ENCODE data around the gene PI4K2A. TPM values are rescaled to one million over a fixed set of nuclear protein-coding genes. Genes with fewer than 3 reads are reported as not detected.

The PI4K2A gene
- total RNA-seq, 1 experiment from 2014 or later, result 23.5 TPM

DNA sequence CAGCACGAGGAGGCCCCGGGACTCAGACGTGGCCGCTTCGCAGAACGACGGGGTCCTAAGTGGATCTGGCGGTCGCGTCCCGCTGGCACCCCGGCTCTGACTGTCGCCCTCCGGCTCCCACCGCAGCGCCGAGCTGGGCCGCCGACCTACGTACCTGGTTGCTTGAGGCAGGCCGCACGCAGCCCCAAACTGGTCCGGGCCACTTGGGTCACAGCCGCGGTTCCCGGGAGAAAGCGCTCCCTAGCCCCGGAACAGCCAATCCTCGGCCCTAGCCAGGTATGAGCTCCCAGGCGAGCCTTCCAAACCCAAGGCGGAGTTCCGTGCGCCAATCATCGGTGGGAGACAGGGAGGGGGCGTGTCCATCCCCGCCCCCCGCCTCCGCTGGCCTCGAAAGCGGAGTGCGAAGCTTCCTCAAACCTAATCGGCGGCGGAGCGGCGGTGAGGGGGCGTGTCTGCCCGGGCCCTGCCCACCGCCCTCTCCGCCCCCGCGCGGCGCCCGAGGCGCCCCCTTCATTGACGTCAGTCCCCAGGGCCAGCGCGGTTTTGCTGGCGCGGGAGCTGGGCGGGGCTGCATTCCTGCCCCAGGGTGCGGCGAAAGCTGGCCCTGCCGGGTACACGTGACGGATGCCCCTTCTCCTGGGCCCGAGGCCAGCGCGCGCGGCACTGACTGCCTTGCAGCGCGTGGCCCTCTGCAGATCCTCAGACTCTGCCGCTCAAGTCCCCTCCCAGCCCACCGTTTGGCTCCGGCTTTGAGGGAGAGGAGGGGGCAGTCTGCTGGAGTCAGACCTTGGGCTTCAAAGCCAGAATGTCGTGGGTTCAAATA, 46.7 kb downstream of the PI4K2A start, which contains the start of gene AVPI1:
TSS of gene AVPI1 (minus strand) at position 280 of the 823 bp plus-strand sequence. CDS start 7,336 bp downstream, outside the sequence.
- Mint-ChIP-seq H3K27ac (ENCODE audit: low read depth, unreplicated experiment) (peak within 1 kb of the TSS; percentile 93), H3K9me3 (ENCODE audit: unreplicated experiment) (no peaks in the 10 kb centered on the region), H3K36me3 (ENCODE audit: insufficient read depth, unreplicated experiment) (peaks cover 48% of the 10 kb centered on the region), H3K27me3 (ENCODE audit: insufficient read depth, unreplicated experiment) (no peaks in the 10 kb centered on the region), H3K4me3 (ENCODE audit: unreplicated experiment) (peak within 1 kb of the TSS; percentile 91), H3K4me1 (ENCODE audit: insufficient read depth, unreplicated experiment) (peaks cover 23% of the 10 kb centered on the region)
- DNase-seq (ENCODE audit: unreplicated experiment), result peak; percentile 99
- intact Hi-C loops (cut with micrococcal nuclease), result loop anchor here (2.0 to 5.0 kb wide), 3 partner anchors 14 to 45 kb away; partner anchors contain the start of gene PI4K2A
- ChIA-PET POLR2A (interaction anchor here (0.6 to 24.4 kb wide), 36 partner anchors 10 to 1933 kb away, joined by 3 to 915 read pairs (median 4); partner anchors contain the start of genes FRAT2, MARVELD1, PI4K2A and R3HCC1L), CTCF (interaction anchor here (0.7 to 11.1 kb wide), 18 partner anchors 10 to 115 kb away, joined by 3 to 113 read pairs (median 5); partner anchors contain the start of genes MARVELD1 and ZFYVE27)
- BruUV-seq (replicated peaks), result no TSS peak
- no peak for TF ChIP-seq CTCF (IDR thresholded peaks at IDR 0.05; ENCODE audit: unreplicated experiment)

- DNase-seq (ENCODE audit: unreplicated experiment), result peak; percentile 81
- TF ChIP-seq CTCF (IDR thresholded peaks at IDR 0.05; ENCODE audit: unreplicated experiment), result no peak
- no peaks in the 10 kb centered on the region for H3K9me3 Mint-ChIP-seq (ENCODE audit: unreplicated experiment)
- peak overlapping the region; percentile 93 for H3K27ac Mint-ChIP-seq (ENCODE audit: low read depth, unreplicated experiment)
- H3K4me1 Mint-ChIP-seq (ENCODE audit: insufficient read depth, unreplicated experiment), result peaks cover 17% of the 10 kb centered on the region
- peaks cover 39% of the 10 kb centered on the region for H3K36me3 Mint-ChIP-seq (ENCODE audit: insufficient read depth, unreplicated experiment)
- ChIA-PET POLR2A (interaction anchor here (0.6 to 24.4 kb wide), 28 partner anchors 10 to 1989 kb away, joined by 3 to 915 read pairs (median 6); partner anchors contain the start of genes ANKRD2, ENTPD7, FRAT2 and MARVELD1), CTCF (interaction anchor here (0.7 to 11.1 kb wide), 11 partner anchors 11 to 574 kb away, joined by 3 to 113 read pairs (median 5); partner anchors contain the start of gene MARVELD1)
- peak overlapping the region; percentile 91 for H3K4me3 Mint-ChIP-seq (ENCODE audit: unreplicated experiment)
- intact Hi-C loops (cut with micrococcal nuclease), result loop anchor here (2.0 to 5.0 kb wide), 3 partner anchors 13 to 46 kb away; partner anchors contain the start of gene PI4K2A
- H3K27me3 Mint-ChIP-seq (ENCODE audit: insufficient read depth, unreplicated experiment), result no peaks in the 10 kb centered on the region
- BruUV-seq (replicated peaks), result TSS peak; percentile 27
Measured at GRCh38 chr10:97687785-97688781, 47.6 kb downstream of the PI4K2A start.

DNA sequence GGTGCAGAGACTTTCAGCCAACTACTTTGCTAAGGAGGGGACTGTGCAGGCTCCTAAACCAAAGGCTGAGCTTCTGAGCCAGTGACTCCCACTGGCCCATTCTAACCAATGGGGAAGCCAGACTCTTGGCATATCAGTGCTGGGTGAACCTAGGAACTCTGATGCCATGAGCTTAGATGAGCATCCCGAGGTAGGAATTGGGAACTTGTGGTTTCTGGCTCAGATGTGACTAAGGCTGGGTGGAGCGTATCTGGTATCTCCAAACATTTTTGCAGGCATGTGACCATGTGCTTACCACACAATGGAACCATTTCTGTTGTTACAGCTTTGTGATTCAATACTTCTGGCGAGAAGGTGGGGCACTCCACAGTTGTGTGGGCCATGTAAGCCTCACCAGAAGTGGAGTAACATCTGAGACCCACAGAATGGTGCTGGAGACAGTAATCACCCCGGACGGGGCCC, 49.1 kb downstream of the PI4K2A start:
- intact Hi-C loops (cut with micrococcal nuclease), result loop anchor here (5.0 kb wide), 1 partner anchor 47 kb away; the partner anchor contains the start of gene PI4K2A
- no TSS peak for BruUV-seq (replicated peaks)
- H3K36me3 Mint-ChIP-seq (ENCODE audit: insufficient read depth, unreplicated experiment), result peaks cover 24% of the 10 kb centered on the region
- ChIA-PET POLR2A (interaction anchor here (0.7 to 24.4 kb wide), 13 partner anchors 9 to 192 kb away, joined by 3 to 915 read pairs (median 10); partner anchors contain the start of genes ANKRD2, MARVELD1, PI4K2A and ZFYVE27), CTCF (interaction anchor here (0.5 to 11.1 kb wide), 9 partner anchors 10 to 1741 kb away, joined by 3 to 113 read pairs (median 3); no protein-coding TSS in a partner anchor)
- H3K9me3 Mint-ChIP-seq (ENCODE audit: unreplicated experiment), result no peaks in the 10 kb centered on the region
- DNase-seq (ENCODE audit: unreplicated experiment), result peak; percentile 99
- H3K27me3 Mint-ChIP-seq (ENCODE audit: insufficient read depth, unreplicated experiment), result no peaks in the 10 kb centered on the region
- peak overlapping the region; percentile 93 for H3K27ac Mint-ChIP-seq (ENCODE audit: low read depth, unreplicated experiment)
- peak overlapping the region; percentile 14 for H3K4me3 Mint-ChIP-seq (ENCODE audit: unreplicated experiment)
- H3K4me1 Mint-ChIP-seq (ENCODE audit: insufficient read depth, unreplicated experiment), result peaks cover 17% of the 10 kb centered on the region
- no peak for TF ChIP-seq CTCF (IDR thresholded peaks at IDR 0.05; ENCODE audit: unreplicated experiment)

Data from MCF 10A (cell line).